Frontal cortex (tissue), 4 donors: ENCODE data around the gene SPDYE16. TPM values are rescaled to one million over a fixed set of nuclear protein-coding genes. Genes with fewer than 3 reads are reported as not detected.
"Not testable (repeated sequence)": the region's sequence is repeated elsewhere in the genome, so short reads cannot be mapped to it uniquely, and the experiment has no call there.

Source experiments
- DNase-seq, 2 donors: peaks; one replicate each; pipeline ENCODE4 v3.0.0; 2012; ENCODE audit warnings: low spot score in 2 of 2
- FAIRE-seq: peaks from 2 replicates; lab custom pipeline; 2012; peaks lifted over from hg19 to GRCh38; lab: Jason Lieb, UNC
- small RNA-seq: library from RNA; depleted of rRNA; stranded (forward); fragments of <200 nt; gene quantifications from one replicate; pipeline ENCODE3, GENCODE V24; 2014
- total RNA-seq: library from RNA; depleted of rRNA; stranded (reverse); fragments of >200 nt; gene quantifications from one replicate; pipeline ENCODE4 v1.2.3, GENCODE V29; 2014
- donor health status: control.
- donor health status: control.
- donor health status: control.

The SPDYE16 gene
- total RNA-seq, 1 donor from 2014 or later = 0.41 TPM

- DNase-seq, FAIRE-seq: not testable (repeated sequence)
Observed at GRCh38 chr7:76482660-76483059, 60.4 kb downstream of the SPDYE16 start.

Small RNAs within 50 kb of the gene (small RNA-seq; reads per million reads assigned to genes)
- gene RF00019 = not detected

Other genes with a start within 250 kb of the SPDYE16 start
- gene HSPB1, start 240.6 kb downstream of the SPDYE16 start, total RNA-seq = 2.4 TPM
- gene YWHAG, start 184.3 kb downstream of the SPDYE16 start, total RNA-seq = 404 TPM
- gene SSC4D, start 133.6 kb downstream of the SPDYE16 start, total RNA-seq = 1.6 TPM
- 1.2 TPM for gene ZP3, start 118.3 kb downstream of the SPDYE16 start, total RNA-seq
- 1.6 TPM for gene DTX2, start 81.6 kb downstream of the SPDYE16 start, total RNA-seq
- not detected for gene UPK3B, start 32.7 kb downstream of the SPDYE16 start, total RNA-seq
- gene POMZP3, start 84.0 kb upstream of the SPDYE16 start, total RNA-seq = 4.5 TPM